Measurements from ENCODE around the gene FBXO9.
A peak's percentile ranks its signal among the peaks of the same experiment; 100 is the strongest.
"Not testable (repeated sequence)": the region's sequence is repeated elsewhere in the genome, so short reads cannot be mapped to it uniquely, and the experiment has no call there.

The FBXO9 gene

GRCh38 chr6:53048431-53049195 lies 16.6 kb upstream of the FBXO9 start:
- DNase-seq = no peak

- DNase-seq = no peak
Measured at GRCh38 chr6:53049415-53049814, 15.8 kb upstream of the FBXO9 start.

- DNase-seq = not testable (repeated sequence)
Measured at GRCh38 chr6:53052152-53052551, 13.1 kb upstream of the FBXO9 start.

GRCh38 chr6:53054532-53054931 lies 10.7 kb upstream of the FBXO9 start:
- DNase-seq = no peak

- no peak for DNase-seq
Measured at GRCh38 chr6:53055873-53056272, 9.3 kb upstream of the FBXO9 start.

GRCh38 chr6:53056273-53056672 lies 8.9 kb upstream of the FBXO9 start:
- no peak for DNase-seq

GRCh38 chr6:53058388-53059195 lies 6.6 kb upstream of the FBXO9 start:
- DNase-seq = no peak

- DNase-seq = no peak
Measured at GRCh38 chr6:53059648-53060589, 5.3 kb upstream of the FBXO9 start.

- no peak for DNase-seq
Measured at GRCh38 chr6:53062169-53062539, 3.0 kb upstream of the FBXO9 start.

GRCh38 chr6:53064255-53064654 lies 949 bp upstream of the FBXO9 start:
- not testable (repeated sequence) for DNase-seq

- DNase-seq = peak; percentile 95 to 97
Measured at GRCh38 chr6:53064726-53065265, 408 bp upstream of the FBXO9 start.

- DNase-seq = peak in 1 of 2 experiments; percentile 14
Measured at GRCh38 chr6:53066077-53066417, 843 bp downstream of the FBXO9 start.

GRCh38 chr6:53066874-53067706 lies 1.9 kb downstream of the FBXO9 start:
- DNase-seq = no peak

- DNase-seq = no peak
Measured at GRCh38 chr6:53067849-53068361, 2.7 kb downstream of the FBXO9 start.

- DNase-seq = no peak
Measured at GRCh38 chr6:53069427-53069826, 4.2 kb downstream of the FBXO9 start.

- DNase-seq = no peak
Measured at GRCh38 chr6:53070806-53071205, 5.6 kb downstream of the FBXO9 start.

- DNase-seq = no peak
Measured at GRCh38 chr6:53074347-53074746, 9.1 kb downstream of the FBXO9 start.

- no peak for DNase-seq
Measured at GRCh38 chr6:53080813-53081212, 15.6 kb downstream of the FBXO9 start.

- DNase-seq = no peak
Measured at GRCh38 chr6:53086302-53086701, 21.1 kb downstream of the FBXO9 start.

- DNase-seq = no peak
Measured at GRCh38 chr6:53089948-53090347, 24.7 kb downstream of the FBXO9 start.

GRCh38 chr6:53090576-53090975 lies 25.4 kb downstream of the FBXO9 start:
- DNase-seq = no peak

GRCh38 chr6:53095270-53095669 lies 30.1 kb downstream of the FBXO9 start:
- no peak for DNase-seq
